ENCODE results near the gene NLGN1. TPM values are rescaled to one million over a fixed set of nuclear protein-coding genes. Genes with fewer than 3 reads are reported as not detected.

Gene NLGN1
- total and polyA plus RNA-seq, 2 of the 8 experiments (the other 6 are each of a cell fraction or from before 2014, with no cell fraction given) = 7.8 to 14.8 TPM

DNA sequence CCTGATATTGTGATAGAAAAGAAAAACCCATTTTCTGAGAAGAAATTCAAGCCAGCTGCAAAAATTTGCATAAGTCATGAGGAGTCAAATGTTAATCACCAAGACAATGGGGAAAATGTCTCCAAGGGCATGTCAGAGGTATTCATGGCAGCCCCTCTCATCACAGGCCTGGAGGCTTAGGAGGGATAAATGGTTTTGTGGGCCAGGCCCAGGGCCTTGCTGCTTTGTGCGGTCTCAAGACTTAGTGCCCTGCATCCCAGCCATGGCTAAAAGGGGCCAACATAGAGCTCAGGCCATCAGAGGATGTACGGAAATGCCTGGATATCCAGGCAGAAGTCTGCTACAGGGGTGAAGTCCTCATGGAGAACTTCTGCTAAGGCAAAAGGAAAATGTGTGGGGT, 631.1 kb downstream of the NLGN1 start:
- no peak overlapping the region for H4K5ac ChIP-seq (ENCODE audit: insufficient read length, low read depth, low read length)
- WGBS, 2 experiments (ENCODE audit: extremely low coverage in 1 of 2, insufficient coverage in 1 of 2, insufficient read length in 1 of 2, insufficient replicate concordance in 2 of 2, low coverage in 1 of 2, low lambda C conversion rate in 2 of 2, missing lambda C conversion rate in 1 of 2) = 100% methylated on average over 2 of the region's 2 CpGs; no CpG with 5 or more reads in 1 of the 2 experiments
- no peak overlapping the region for H3K9ac ChIP-seq (replicated peaks in 1 of 4; ENCODE audit: extremely low read depth in 1 of 4, low read depth in 3 of 4, low read length in 3 of 4)
- H3K23me2 ChIP-seq (ENCODE audit: low read depth, low read length) = no peaks in the 10 kb centered on the region
- H3K4me2 ChIP-seq (ENCODE audit: insufficient read depth in 1 of 2, low read depth in 2 of 2, low read length in 2 of 2) = no peak overlapping the region
- no peaks in the 10 kb centered on the region for H3K27me3 ChIP-seq (replicated peaks in 1 of 4; ENCODE audit: control insufficient read depth in 3 of 4, extremely low read depth in 1 of 4, insufficient read depth in 3 of 4, low read length in 3 of 4)
- H3K79me1 ChIP-seq (ENCODE audit: low read depth, low read length) = no peaks in the 10 kb centered on the region
- H2BK12ac ChIP-seq (ENCODE audit: low read depth, low read length) = no peak overlapping the region
- no peak overlapping the region for H2BK20ac ChIP-seq (ENCODE audit: low read length)
- H3K18ac ChIP-seq (ENCODE audit: extremely low read depth, low read length) = no peak overlapping the region
- no peak overlapping the region for H3K14ac ChIP-seq (ENCODE audit: insufficient read length)
- H2BK15ac ChIP-seq (ENCODE audit: low read length) = no peak overlapping the region
- no peaks in the 10 kb centered on the region for H3K79me2 ChIP-seq (ENCODE audit: control insufficient read depth in 1 of 2, insufficient read depth in 2 of 2, low read length in 2 of 2)
- H2AK5ac ChIP-seq (ENCODE audit: low read depth, low read length) = no peak overlapping the region
- H3K23ac ChIP-seq (ENCODE audit: insufficient read length) = no peak overlapping the region
- no peaks in the 10 kb centered on the region for H3K4me1 ChIP-seq (replicated peaks in 1 of 4; ENCODE audit: control insufficient read depth in 3 of 4, insufficient read depth in 4 of 4, low read length in 3 of 4)
- no peaks in the 10 kb centered on the region for H4K20me1 ChIP-seq (replicated peaks in 1 of 2; ENCODE audit: control insufficient read depth in 1 of 2, insufficient read depth in 2 of 2, low read length in 2 of 2)
- ChIA-PET CTCF (ENCODE audit: partially characterized antibody) (interaction anchor here (2.1 kb wide), 1 partner anchor 35 kb away, joined by 5 read pairs; no protein-coding TSS in a partner anchor), POLR2A (ENCODE audit: partially characterized antibody) (no interaction called here)
- H3K4me3 ChIP-seq (ENCODE audit: extremely low read depth in 1 of 4, insufficient read depth in 2 of 4, low read depth in 3 of 4, low read length in 4 of 4) = no peak overlapping the region
- H2AFZ ChIP-seq (ENCODE audit: low read length) = no peak overlapping the region
- no peak for FAIRE-seq
- no peak overlapping the region for H2BK5ac ChIP-seq (ENCODE audit: low read depth, low read length)
- no peak overlapping the region for H2BK120ac ChIP-seq (replicated peaks; ENCODE audit: low read depth, low read length)
- H3K36me3 ChIP-seq (ENCODE audit: control insufficient read depth in 2 of 4, insufficient read depth in 4 of 4, low read length in 3 of 4) = peaks cover 0 to 7% (median 0%) of the 10 kb centered on the region in 4 experiments; a peak in 2 of 8 replicates
- H3K4ac ChIP-seq (replicated peaks; ENCODE audit: insufficient read length, low read depth, low read length) = no peak overlapping the region
- no peak overlapping the region for H3K27ac ChIP-seq (ENCODE audit: low read depth, low read length)
- DNase-seq (ENCODE audit: low read depth in 1 of 2, low spot score in 2 of 2) = no peak
- H3K56ac ChIP-seq (replicated peaks; ENCODE audit: insufficient read length, low read depth, low read length) = no peak overlapping the region
- no peak overlapping the region for H4K91ac ChIP-seq (replicated peaks; ENCODE audit: insufficient read length, low read length)
- peaks cover 18 to 21% of the 10 kb centered on the region in 2 experiments for H3K9me3 ChIP-seq (ENCODE audit: insufficient read depth in 2 of 2, low read depth in 1 of 2, low read length in 1 of 2)
- H4K8ac ChIP-seq (ENCODE audit: extremely low read depth, insufficient read depth, low read length) = no peak overlapping the region
- TF ChIP-seq, protein P1, sequence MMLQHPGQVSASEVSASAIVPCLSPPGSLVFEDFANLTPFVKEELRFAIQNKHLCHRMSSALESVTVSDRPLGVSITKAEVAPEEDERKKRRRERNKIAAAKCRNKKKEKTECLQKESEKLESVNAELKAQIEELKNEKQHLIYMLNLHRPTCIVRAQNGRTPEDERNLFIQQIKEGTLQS (IDR thresholded peaks at IDR 0.05; ENCODE audit: insufficient read depth, low read depth, low read length) = no peak
- no peak for TF ChIP-seq SP4 (IDR thresholded peaks at IDR 0.05; ENCODE audit: low read length)
- no peak for TF ChIP-seq POU5F1 (IDR thresholded peaks at IDR 0.05; ENCODE audit: low read depth, low read length)
- TF ChIP-seq CEBPB (IDR thresholded peaks at IDR 0.05; ENCODE audit: low read depth, low read length) = no peak
- TF ChIP-seq EP300 (IDR thresholded peaks at IDR 0.05; ENCODE audit: borderline replicate concordance in 1 of 2, low read depth in 2 of 2, low read length in 2 of 2) = no peak
- no peak for TF ChIP-seq HDAC2 (IDR thresholded peaks at IDR 0.05; ENCODE audit: borderline replicate concordance in 1 of 2, low read depth in 2 of 2, low read length in 2 of 2)
- TF ChIP-seq POLR2A (IDR thresholded peaks at IDR 0.05; ENCODE audit: control extremely low read depth in 1 of 2, low read depth in 2 of 2, low read length in 2 of 2) = no peak
- no peak for TF ChIP-seq ASH2L (IDR thresholded peaks at IDR 0.05; ENCODE audit: low read length)
- no peak for TF ChIP-seq RNF2 (IDR thresholded peaks at IDR 0.05; ENCODE audit: borderline replicate concordance, low read depth, low read length, missing control alignments, poor library complexity, severe bottlenecking)
- no peak for TF ChIP-seq CBX8 (IDR thresholded peaks at IDR 0.05; ENCODE audit: borderline replicate concordance, low read depth, low read length)
- no peak for TF ChIP-seq CTBP2 (IDR thresholded peaks at IDR 0.05; ENCODE audit: borderline replicate concordance, insufficient read depth, insufficient read length, low read length)
- no peak for TF ChIP-seq POLR2AphosphoS5 (IDR thresholded peaks at IDR 0.05; ENCODE audit: low read depth, low read length)
- no peak for TF ChIP-seq SAP30 (IDR thresholded peaks at IDR 0.05; ENCODE audit: insufficient read depth, insufficient replicate concordance, low read length)
